Mucosa of rectum (tissue), 2 donors: Measurements from ENCODE around the gene HOXD10.
A peak's percentile ranks its signal among the peaks of the same experiment; 100 is the strongest.

ENCODE experiments used
- H3K27ac ChIP-seq, 2 donors: one replicate each; pipeline ENCODE4 v1.7.0; 2013; ENCODE audit warnings: inconsistent platforms in 2 of 2, low read depth in 2 of 2, low read length in 2 of 2
- H3K27me3 ChIP-seq, 2 donors: one replicate each; pipeline ENCODE4 v1.7.0; 2013; ENCODE audit warnings: low read length in 2 of 2; ENCODE audit not compliant: control insufficient read depth in 2 of 2, insufficient read depth in 2 of 2
- H3K36me3 ChIP-seq, 2 donors: one replicate each; pipeline ENCODE4 v1.7.0; 2013; ENCODE audit warnings: low read length in 2 of 2; ENCODE audit not compliant: control insufficient read depth in 2 of 2, insufficient read depth in 2 of 2
- H3K4me1 ChIP-seq, 2 donors: one replicate each; pipeline ENCODE4 v1.7.0; 2013; ENCODE audit warnings: low read length in 2 of 2, mild to moderate bottlenecking in 1 of 2; ENCODE audit not compliant: control insufficient read depth in 2 of 2, insufficient read depth in 2 of 2
- H3K4me3 ChIP-seq, 2 donors: one replicate each; pipeline ENCODE4 v1.7.0; 2013; ENCODE audit warnings: low read length in 2 of 2
- H3K9ac ChIP-seq, 2 donors: one replicate each; pipeline ENCODE4 v1.7.0; 2013; ENCODE audit warnings: low read length in 2 of 2, low read depth in 1 of 2, mild to moderate bottlenecking in 1 of 2
- H3K9me3 ChIP-seq, 2 donors: one replicate each; pipeline ENCODE4 v1.7.0; 2013; ENCODE audit warnings: low read length in 2 of 2; ENCODE audit not compliant: control insufficient read depth in 2 of 2
- donor health status: healthy.
- donor health status: Normal muscosa, but diverticular disease.

HOXD10 gene

GRCh38 chr2:176096986-176097819 is 19.4 kb upstream of the HOXD10 start:
- Histone ChIP-seq H3K36me3 (no peaks in the 10 kb centered on the region), H3K27me3 (peaks cover 74 to 81% of the 10 kb centered on the region in 2 donors), H3K27ac (peak overlapping the region in 1 of 2 donors; percentile 4), H3K9me3 (no peaks in the 10 kb centered on the region), H3K9ac (peak overlapping the region; percentile 14 to 58), H3K4me1 (peaks cover 6 to 21% of the 10 kb centered on the region in 2 donors), H3K4me3 (peak overlapping the region; percentile 62 to 71)

GRCh38 chr2:176097820-176098365 is 18.7 kb upstream of the HOXD10 start:
- H3K9ac ChIP-seq: no peak overlapping the region
- H3K27me3 ChIP-seq: peaks cover 79 to 87% of the 10 kb centered on the region in 2 donors
- H3K9me3 ChIP-seq: no peaks in the 10 kb centered on the region
- no peaks in the 10 kb centered on the region for H3K36me3 ChIP-seq
- H3K27ac ChIP-seq: no peak overlapping the region
- H3K4me3 ChIP-seq: peak overlapping the region; percentile 62 to 71
- peaks cover 6 to 21% of the 10 kb centered on the region in 2 donors for H3K4me1 ChIP-seq

- Histone ChIP-seq H3K27ac (no peak overlapping the region), H3K4me3 (no peak overlapping the region), H3K4me1 (peaks cover 2 to 16% of the 10 kb centered on the region in 2 donors)
These were observed 18.0 kb upstream of the HOXD10 start for GRCh38 chr2:176098366-176099158.

GRCh38 chr2:176099159-176099727 is 17.3 kb upstream of the HOXD10 start:
- Histone ChIP-seq H3K9me3 (no peaks in the 10 kb centered on the region), H3K27me3 (peaks cover 81 to 85% of the 10 kb centered on the region in 2 donors), H3K36me3 (no peaks in the 10 kb centered on the region), H3K9ac (no peak overlapping the region), H3K27ac (no peak overlapping the region), H3K4me1 (peaks cover 0 to 16% of the 10 kb centered on the region in 2 donors), H3K4me3 (no peak overlapping the region)

More at GRCh38 chr2:176098366-176099158, 18.0 kb upstream of the HOXD10 start:
- H3K27me3 ChIP-seq: peaks cover 81 to 86% of the 10 kb centered on the region in 2 donors
- H3K9me3 ChIP-seq: no peaks in the 10 kb centered on the region
- H3K36me3 ChIP-seq: no peaks in the 10 kb centered on the region
- H3K9ac ChIP-seq: no peak overlapping the region

GRCh38 chr2:176099728-176100546 is 16.6 kb upstream of the HOXD10 start, which contains the start of gene HOXD12:
HOXD12 (plus strand) TSS chr2:176099795; CDS start chr2:176099802, 7 bp downstream.
- Histone ChIP-seq H3K27ac (no peak within 1 kb of the TSS), H3K27me3 (peaks cover 81 to 84% of the 10 kb centered on the region in 2 donors), H3K4me1 (peaks cover 0 to 16% of the 10 kb centered on the region in 2 donors), H3K9ac (no peak within 1 kb of the TSS), H3K4me3 (no peak within 1 kb of the TSS), H3K9me3 (no peaks in the 10 kb centered on the region), H3K36me3 (no peaks in the 10 kb centered on the region)

- Histone ChIP-seq H3K27ac (no peak overlapping the region), H3K9ac (no peak overlapping the region), H3K9me3 (no peaks in the 10 kb centered on the region), H3K36me3 (no peaks in the 10 kb centered on the region), H3K4me1 (peaks cover 0 to 16% of the 10 kb centered on the region in 2 donors), H3K27me3 (peaks cover 81 to 84% of the 10 kb centered on the region in 2 donors), H3K4me3 (no peak overlapping the region)
These were observed 15.9 kb upstream of the HOXD10 start for GRCh38 chr2:176100547-176101140.

GRCh38 chr2:176101216-176101830 is 15.3 kb upstream of the HOXD10 start:
- Histone ChIP-seq H3K9me3 (no peaks in the 10 kb centered on the region), H3K36me3 (no peaks in the 10 kb centered on the region), H3K4me1 (peaks cover 0 to 16% of the 10 kb centered on the region in 2 donors), H3K27me3 (peaks cover 83 to 85% of the 10 kb centered on the region in 2 donors), H3K27ac (no peak overlapping the region), H3K9ac (no peak overlapping the region), H3K4me3 (no peak overlapping the region)

GRCh38 chr2:176101842-176102241 is 14.7 kb upstream of the HOXD10 start:
- Histone ChIP-seq H3K4me1 (peaks cover 0 to 12% of the 10 kb centered on the region in 2 donors), H3K27ac (no peak overlapping the region), H3K27me3 (peaks cover 80 to 81% of the 10 kb centered on the region in 2 donors)

More at GRCh38 chr2:176101842-176102241, 14.7 kb upstream of the HOXD10 start:
- Histone ChIP-seq H3K36me3 (no peaks in the 10 kb centered on the region), H3K9me3 (no peaks in the 10 kb centered on the region), H3K9ac (no peak overlapping the region), H3K4me3 (no peak overlapping the region)
